Gastroesophageal sphincter (tissue), 4 donors: ENCODE measurements around the gene GRK5. TPM values are rescaled to one million over a fixed set of nuclear protein-coding genes. Genes with fewer than 3 reads are reported as not detected.
"Not testable (repeated sequence)": the region's sequence is repeated elsewhere in the genome, so short reads cannot be mapped to it uniquely, and the experiment has no call there.

ENCODE experiments used
- ATAC-seq: fragments of 150-250 bp; one replicate; pipeline ENCODE4 v1.9.1; 2016; ENCODE audit warnings: mild to moderate bottlenecking, moderate library complexity
- H3K27ac ChIP-seq, 4 donors: fragments of 200-600 bp; sonication (generic) in 3 of 4; 1 replicate in 3 of 4; 2 replicates in 1 of 4; pipeline ENCODE4 v1.5.1; 2016 to 2019
- H3K27me3 ChIP-seq: fragments of 200-600 bp; sonication (generic); one replicate; pipeline ENCODE4 v1.5.1; 2019
- H3K36me3 ChIP-seq, 2 donors: fragments of 200-600 bp; sonication (generic); one replicate each; pipeline ENCODE4 v1.5.1; 2019; ENCODE audit warnings: control low read depth in 1 of 2
- H3K4me1 ChIP-seq, 3 donors: fragments of 200-600 bp; sonication (generic); 1 replicate in 2 of 3; 2 replicates in 1 of 3; pipeline ENCODE4 v1.5.1; 2016 to 2019; ENCODE audit warnings: control low read depth in 2 of 3
- H3K4me3 ChIP-seq, 2 donors: fragments of 200-600 bp; sonication (generic); one replicate each; pipeline ENCODE4 v1.5.1; 2019; ENCODE audit warnings: mild to moderate bottlenecking in 1 of 2, moderate library complexity in 1 of 2
- H3K9me3 ChIP-seq, 3 donors: fragments of 200-600 bp; sonication (generic); one replicate each; pipeline ENCODE4 v1.5.1; 2017 to 2019; ENCODE audit warnings: control low read depth in 2 of 3
- CTCF ChIP-seq, 4 experiments: fragments of 200-600 bp in 2 of 4; fragments of 450-650 bp in 2 of 4; sonication (generic) in 1 of 4; IDR thresholded peaks; one replicate each; pipeline ENCODE4 v1.5.1; 2017 to 2019; ENCODE audit warnings: antibody characterized with exemption in 4 of 4, mild to moderate bottlenecking in 2 of 4, moderate library complexity in 2 of 4
- EP300 ChIP-seq: sonication (generic); formaldehyde crosslinking; IDR thresholded peaks from one replicate; pipeline ENCODE4 v1.6.1; 2017; ENCODE audit warnings: antibody characterized with exemption, mild to moderate bottlenecking
- POLR2A ChIP-seq, 2 donors: fragments of 450-650 bp; IDR thresholded peaks; one replicate each; pipeline ENCODE4 v1.6.1; 2017; ENCODE audit warnings: antibody characterized with exemption in 2 of 2, mild to moderate bottlenecking in 2 of 2, moderate library complexity in 1 of 2
- POLR2AphosphoS5 ChIP-seq: sonication (generic); formaldehyde crosslinking; IDR thresholded peaks from one replicate; pipeline ENCODE4 v1.6.1; 2017; ENCODE audit warnings: antibody characterized with exemption
- WGBS, 2 donors: methylation state at CpG; one replicate each; pipeline ENCODE4 v1.1.5; 2018; ENCODE audit warnings: low coverage in 1 of 2; 5-methylcytosine and 5-hydroxymethylcytosine counted together
- total RNA-seq, 4 donors: library from RNA; depleted of rRNA; stranded (reverse); fragments of >200 nt; gene quantifications; one replicate each; pipeline ENCODE4 v1.1.0, GENCODE V29; 2016

Gene GRK5
- total RNA-seq, 4 donors from 2014 or later, result 28.8 to 71.6 (median 47.7) TPM

GRCh38 chr10:119428789-119429188, 221.4 kb downstream of the GRK5 start:
- H3K4me1 ChIP-seq, result no peaks in the 10 kb centered on the region
- TF ChIP-seq EP300 (no peak), CTCF (IDR thresholded peaks at IDR 0.05) (no peak), POLR2AphosphoS5 (no peak), POLR2A (IDR thresholded peaks at IDR 0.05) (no peak)
- WGBS, 2 donors, result 78 to 100% methylated on average over 3 to 4 of the region's 14 CpGs
- no peak for ATAC-seq
- no peaks in the 10 kb centered on the region for H3K27me3 ChIP-seq
- no peaks in the 10 kb centered on the region for H3K9me3 ChIP-seq
- H3K27ac ChIP-seq, result no peak overlapping the region
- H3K4me3 ChIP-seq, result no peak overlapping the region
- peaks cover 0 to 96% of the 10 kb centered on the region in 2 donors for H3K36me3 ChIP-seq

- Histone ChIP-seq H3K4me3 (no peak overlapping the region), H3K9me3 (no peaks in the 10 kb centered on the region), H3K4me1 (no peaks in the 10 kb centered on the region), H3K27me3 (no peaks in the 10 kb centered on the region), H3K36me3 (peaks cover 0 to 98% of the 10 kb centered on the region in 2 donors), H3K27ac (no peak overlapping the region)
- TF ChIP-seq EP300 (no peak), CTCF (IDR thresholded peaks at IDR 0.05) (no peak)
- 57 to 100% methylated on average over 2 to 4 of the region's 8 CpGs for WGBS, 2 donors
- ATAC-seq, result no peak
Observed at GRCh38 chr10:119429771-119430170, 222.4 kb downstream of the GRK5 start.

DNA sequence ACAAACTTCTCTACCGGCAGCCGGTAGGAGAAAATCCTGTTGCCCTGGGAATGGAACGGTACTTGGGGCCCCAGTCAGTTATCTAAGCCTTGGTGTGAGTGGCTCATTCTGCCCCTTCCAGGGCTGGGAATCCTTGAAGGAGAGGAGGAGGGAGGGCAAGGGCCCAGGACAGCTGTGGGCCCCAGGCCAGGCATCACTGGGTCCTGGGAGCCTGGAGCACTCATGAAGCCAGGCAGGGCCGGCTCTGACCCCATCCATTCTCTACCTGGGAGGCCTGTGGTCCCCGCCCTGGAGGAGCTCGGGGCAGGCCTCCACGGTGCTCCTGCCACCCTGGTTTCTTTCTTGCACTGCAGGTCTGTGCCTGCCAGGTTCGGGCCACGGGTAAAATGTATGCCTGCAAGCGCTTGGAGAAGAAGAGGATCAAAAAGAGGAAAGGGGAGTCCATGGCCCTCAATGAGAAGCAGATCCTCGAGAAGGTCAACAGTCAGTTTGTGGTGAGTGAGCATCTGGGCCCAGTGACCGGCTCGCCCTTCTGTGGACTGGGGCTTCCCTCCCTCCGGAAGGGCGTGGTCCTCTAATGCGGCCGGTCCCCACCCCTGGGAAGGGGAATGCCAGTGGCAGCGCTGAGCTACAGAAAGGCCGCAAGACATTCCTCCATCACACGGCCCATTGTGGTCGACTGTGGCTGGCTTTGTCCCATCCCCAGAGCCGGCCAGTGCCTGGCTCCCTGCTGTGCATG, 223.8 kb downstream of the GRK5 start:
- no peaks in the 10 kb centered on the region for H3K9me3 ChIP-seq
- ATAC-seq, result peak; percentile 21
- no peak overlapping the region for H3K4me3 ChIP-seq
- no peaks in the 10 kb centered on the region for H3K4me1 ChIP-seq
- no peaks in the 10 kb centered on the region for H3K27me3 ChIP-seq
- TF ChIP-seq POLR2AphosphoS5 (no peak), POLR2A (IDR thresholded peaks at IDR 0.05) (no peak), CTCF (IDR thresholded peaks at IDR 0.05) (no peak), EP300 (no peak)
- peaks cover 0 to 98% of the 10 kb centered on the region in 2 donors for H3K36me3 ChIP-seq
- no CpG with 5 or more reads among the region's 22 CpGs for WGBS, 2 donors
- H3K27ac ChIP-seq, result no peak overlapping the region

GRCh38 chr10:119431773-119432135, 224.4 kb downstream of the GRK5 start:
- Histone ChIP-seq H3K4me1 (no peaks in the 10 kb centered on the region), H3K27me3 (no peaks in the 10 kb centered on the region), H3K27ac (no peak overlapping the region), H3K4me3 (no peak overlapping the region), H3K9me3 (no peaks in the 10 kb centered on the region), H3K36me3 (peaks cover 0 to 98% of the 10 kb centered on the region in 2 donors)
- TF ChIP-seq CTCF (IDR thresholded peaks at IDR 0.05), result no peak
- no peak for TF ChIP-seq EP300
- no peak for TF ChIP-seq POLR2AphosphoS5
- TF ChIP-seq POLR2A (IDR thresholded peaks at IDR 0.05), result no peak
- WGBS, 2 donors, result no CpG with 5 or more reads among the region's 3 CpGs
- no peak for ATAC-seq

GRCh38 chr10:119434942-119435341, 227.6 kb downstream of the GRK5 start:
- not testable (repeated sequence) for H3K27me3 ChIP-seq, H3K4me3 ChIP-seq, ATAC-seq, H3K27ac ChIP-seq, H3K9me3 ChIP-seq, H3K4me1 ChIP-seq
- WGBS, 2 donors, result 100% methylated on average over 1 to 2 of the region's 5 CpGs
- H3K36me3 ChIP-seq, result peaks cover 0 to 97% of the 10 kb centered on the region in 2 donors
